SK-N-MC (cell line): ENCODE results near the gene MYO7A.

Experiments used
- EZH2 ChIP-seq: fragments of 200-600 bp; sonication (generic); IDR thresholded peaks from one replicate; pipeline ENCODE4 v1.6.1; 2017; ENCODE audit warnings: antibody characterized with exemption
- POLR2AphosphoS5 ChIP-seq: IDR thresholded peaks from 2 replicates; pipeline ENCODE4 v1.6.1; 2012; ENCODE audit warnings: mild to moderate bottlenecking, low read depth, low read length, borderline replicate concordance

DNA sequence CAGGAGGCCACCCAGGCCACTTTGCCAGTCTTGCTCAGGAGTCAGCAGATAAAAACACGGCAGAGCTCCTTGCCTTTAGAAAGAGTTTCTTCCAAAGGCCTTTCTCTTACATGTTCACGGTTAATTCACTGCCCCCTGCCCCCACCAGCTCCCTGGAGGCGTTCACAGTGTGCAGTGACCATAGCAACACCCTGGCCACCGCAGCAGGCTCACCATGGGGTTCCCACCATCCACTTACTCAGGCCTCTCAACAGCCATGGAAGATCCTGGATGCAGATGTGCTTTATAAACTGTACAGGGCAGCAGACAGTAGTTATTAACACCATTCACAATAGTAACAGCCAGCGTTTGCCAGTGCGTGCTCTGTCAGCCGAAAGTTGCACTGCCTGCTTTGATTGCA lies 10.6 kb upstream of the MYO7A start:
- no peak for TF ChIP-seq POLR2AphosphoS5
- TF ChIP-seq EZH2 = no peak
